Heart left ventricle (tissue), 13 donors: ENCODE data around the gene ANXA2.

Source experiments
- CTCF ChIP-seq, 12 donors: fragments of 200-600 bp; sonication (generic) in 4 of 12; IDR thresholded peaks; one replicate each; pipeline versions ENCODE4 v1.5.0 to v1.8.0; 2018 to 2022; ENCODE audit warnings: antibody characterized with exemption in 12 of 12, mild to moderate bottlenecking in 5 of 12
- POLR2A ChIP-seq, 2 donors: fragments of 450-650 bp; IDR thresholded peaks; one replicate each; pipeline ENCODE4 v1.6.1; 2017; ENCODE audit warnings: antibody characterized with exemption in 2 of 2, mild to moderate bottlenecking in 2 of 2, moderate library complexity in 2 of 2
- donor health status: ischemic (EF 13 %, LVEDD 7.1; RV severe dilation, severe dysfunction).
- donor health status: DM: no; HTN: yes; CAD: no.
- donor health status: DM: no; HTN: no; CAD: no.
- donor health status: ischemic (EF 25% LVEDD 6.9; RV normal size, moderate dysfunction).
- donor health status: ischemic (EF 25% LVEDD 5.7; RV mildly dilated, moderate dysfunction).
- donor health status: ischemic (EF 35%, LVEDD 5.7; RV mildly dilated, moderate dysfunction).
- donor health status: nonischemic (EF 11% LVEDD 7.7; RV severe dilation, severe dysfunction).
- donor health status: DM: yes; HTN: yes; CAD: no.
- donor health status: PGD.
- donor health status: ischemic (EF 29% LVEDD 5.4; RV normal size, mild dysfunction).
- donor health status: nonischemic (EF 23%, LVEDD 6.1; RV moderate dilation, normal function).

- TF ChIP-seq POLR2A (IDR thresholded peaks at IDR 0.05), result no peak
- no peak for TF ChIP-seq CTCF (IDR thresholded peaks at IDR 0.05)
These were observed 25.8 kb upstream of the ANXA2 start for GRCh38 chr15:60423537-60423936.
